Mammary epithelial cell (primary cell): ENCODE results near the gene PRKAG1.

Experiments
- EZH2 ChIP-seq: IDR thresholded peaks from 2 replicates; pipeline ENCODE4 v1.6.1; 2012; ENCODE audit warnings: low read length, inconsistent platforms, borderline replicate concordance
- TF ChIP-seq, protein P1 (sequence below), 2 donors: IDR thresholded peaks in 1 of 2; conservative IDR thresholded peaks in 1 of 2; 2 replicates each; pipeline ENCODE4 v1.5.1; 2011 to 2012; ENCODE audit warnings: inconsistent platforms in 2 of 2, low read length in 2 of 2, mild to moderate bottlenecking in 2 of 2, control low read depth in 1 of 2, low read depth in 1 of 2; ENCODE audit not compliant: insufficient read depth in 1 of 2; ENCODE audit errors: extremely low read depth in 1 of 2

DNA sequence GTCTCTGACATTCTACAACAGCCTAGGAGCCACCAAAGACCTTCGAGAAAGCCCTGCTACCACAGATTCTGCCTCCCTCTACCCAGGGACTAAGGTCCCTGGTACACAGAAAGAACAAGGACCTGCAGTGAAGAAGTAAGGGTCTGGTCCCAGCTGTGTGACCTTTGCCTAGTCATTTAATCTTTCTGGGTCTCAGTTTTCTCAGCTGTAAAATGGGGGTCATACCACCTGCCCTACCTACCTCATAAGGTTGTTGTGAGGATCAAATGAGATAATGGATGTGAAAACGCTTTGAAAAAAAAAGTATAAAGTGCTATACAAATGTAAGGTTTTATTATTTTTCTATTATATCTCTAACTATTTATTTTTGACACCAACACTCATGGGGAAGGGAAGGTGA lies 5.2 kb upstream of the PRKAG1 start:
- TF ChIP-seq, protein P1, sequence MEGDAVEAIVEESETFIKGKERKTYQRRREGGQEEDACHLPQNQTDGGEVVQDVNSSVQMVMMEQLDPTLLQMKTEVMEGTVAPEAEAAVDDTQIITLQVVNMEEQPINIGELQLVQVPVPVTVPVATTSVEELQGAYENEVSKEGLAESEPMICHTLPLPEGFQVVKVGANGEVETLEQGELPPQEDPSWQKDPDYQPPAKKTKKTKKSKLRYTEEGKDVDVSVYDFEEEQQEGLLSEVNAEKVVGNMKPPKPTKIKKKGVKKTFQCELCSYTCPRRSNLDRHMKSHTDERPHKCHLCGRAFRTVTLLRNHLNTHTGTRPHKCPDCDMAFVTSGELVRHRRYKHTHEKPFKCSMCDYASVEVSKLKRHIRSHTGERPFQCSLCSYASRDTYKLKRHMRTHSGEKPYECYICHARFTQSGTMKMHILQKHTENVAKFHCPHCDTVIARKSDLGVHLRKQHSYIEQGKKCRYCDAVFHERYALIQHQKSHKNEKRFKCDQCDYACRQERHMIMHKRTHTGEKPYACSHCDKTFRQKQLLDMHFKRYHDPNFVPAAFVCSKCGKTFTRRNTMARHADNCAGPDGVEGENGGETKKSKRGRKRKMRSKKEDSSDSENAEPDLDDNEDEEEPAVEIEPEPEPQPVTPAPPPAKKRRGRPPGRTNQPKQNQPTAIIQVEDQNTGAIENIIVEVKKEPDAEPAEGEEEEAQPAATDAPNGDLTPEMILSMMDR (conservative IDR thresholded peaks at IDR 0.05 in 1 of 2, IDR thresholded peaks at IDR 0.05 in 1 of 2; ENCODE audit: extremely low read depth in 1 of 2, insufficient read depth in 1 of 2, low read depth in 1 of 2, low read length in 2 of 2): no peak
- TF ChIP-seq EZH2: no peak
